SK-N-SH treated with all-trans-retinoic acid at 6 μM for 48 hours (cell line): ENCODE measurements around the gene NFATC3.

ENCODE experiments used
- ATAC-seq: fragments of 200-7000 bp; cut with Tn5 transposase; 3 replicates; pipeline ENCODE4 v1.9.1; 2020; ENCODE audit warnings: mild to moderate bottlenecking, moderate library complexity
- ARNTL ChIP-seq: fragments of 450-650 bp; formaldehyde crosslinking; IDR thresholded peaks from 2 replicates; pipeline ENCODE4 v1.5.0; 2020; ENCODE audit warnings: low read depth, mild to moderate bottlenecking, moderate library complexity, borderline replicate concordance
- BACH2 ChIP-seq: fragments of 250-450 bp; sonication (Bioruptor Pico); IDR thresholded peaks from 2 replicates; pipeline ENCODE4 v1.9.0; 2021; ENCODE audit warnings: mild to moderate bottlenecking, borderline replicate concordance
- ESRRG ChIP-seq: fragments of 250-450 bp; sonication (Bioruptor Pico); IDR thresholded peaks from 2 replicates; pipeline ENCODE4 v1.6.1; 2021; ENCODE audit warnings: mild to moderate bottlenecking
- GLIS3 ChIP-seq: fragments of 250-450 bp; sonication (Bioruptor Pico); IDR thresholded peaks from 2 replicates; pipeline ENCODE4 v1.5.0; 2020; ENCODE audit warnings: mild to moderate bottlenecking, moderate library complexity
- ISL1 ChIP-seq: fragments of 250-450 bp; sonication (Bioruptor Pico); IDR thresholded peaks from 2 replicates; pipeline ENCODE4 v2.1.2; 2022; ENCODE audit warnings: mild to moderate bottlenecking, moderate library complexity
- OSR1 ChIP-seq: fragments of 250-450 bp; sonication (Bioruptor Pico); IDR thresholded peaks from 2 replicates; pipeline ENCODE4 v1.8.0; 2022; ENCODE audit warnings: moderate library complexity, mild to moderate bottlenecking, inconsistent platforms
- PPARA ChIP-seq: fragments of 250-450 bp; sonication (Bioruptor Pico); IDR thresholded peaks from 2 replicates; pipeline ENCODE4 v1.5.0; 2020; ENCODE audit warnings: mild to moderate bottlenecking, borderline replicate concordance
- SNAI2 ChIP-seq: fragments of 250-450 bp; sonication (Bioruptor Pico); IDR thresholded peaks from 2 replicates; pipeline ENCODE4 v1.5.0; 2020; ENCODE audit warnings: mild to moderate bottlenecking, moderate library complexity
- TCF4 ChIP-seq: fragments of 250-450 bp; sonication (Bioruptor Pico); IDR thresholded peaks from 2 replicates; pipeline ENCODE4 v1.8.0; 2021; ENCODE audit warnings: mild to moderate bottlenecking, moderate library complexity, borderline replicate concordance
- TOX ChIP-seq: fragments of 250-450 bp; sonication (Bioruptor Pico); IDR thresholded peaks from 2 replicates; pipeline ENCODE4 v1.8.0; 2021; ENCODE audit warnings: mild to moderate bottlenecking, moderate library complexity, borderline replicate concordance
- ZC3H10 ChIP-seq: fragments of 250-450 bp; sonication (Bioruptor Pico); IDR thresholded peaks from 2 replicates; pipeline ENCODE4 v1.5.1; 2021; ENCODE audit warnings: mild to moderate bottlenecking, moderate library complexity
- ZFP30 ChIP-seq: fragments of 450-650 bp; formaldehyde crosslinking; IDR thresholded peaks from 2 replicates; pipeline ENCODE4 v1.5.0; 2022; ENCODE audit warnings: mild to moderate bottlenecking, moderate library complexity
- ZNF565 ChIP-seq: fragments of 450-650 bp; formaldehyde crosslinking; conservative IDR thresholded peaks from 2 replicates; pipeline ENCODE4 v1.5.0; 2020; ENCODE audit warnings: low read depth, mild to moderate bottlenecking, moderate library complexity
- ZNF70 ChIP-seq: fragments of 450-650 bp; formaldehyde crosslinking; IDR thresholded peaks from 2 replicates; pipeline ENCODE4 v1.5.0; 2020; ENCODE audit warnings: mild to moderate bottlenecking, moderate library complexity
- ZNF8 ChIP-seq: fragments of 450-650 bp; formaldehyde crosslinking; IDR thresholded peaks from 2 replicates; pipeline ENCODE4 v1.5.0; 2020; ENCODE audit warnings: mild to moderate bottlenecking, moderate library complexity
- TF ChIP-seq, protein P1 (sequence below): fragments of 250-450 bp; sonication (Bioruptor Pico); IDR thresholded peaks from 2 replicates; pipeline ENCODE4 v1.5.0; 2020; ENCODE audit warnings: mild to moderate bottlenecking, moderate library complexity
- TF ChIP-seq, protein P2 (sequence below): fragments of 250-450 bp; sonication (Bioruptor Pico); IDR thresholded peaks from 2 replicates; pipeline ENCODE4 v1.5.1; 2021; ENCODE audit warnings: mild to moderate bottlenecking, moderate library complexity
- TF ChIP-seq, protein P3 (sequence below): fragments of 250-450 bp; sonication (Bioruptor Pico); IDR thresholded peaks from 2 replicates; pipeline ENCODE4 v1.8.0; 2020; ENCODE audit warnings: mild to moderate bottlenecking, moderate library complexity, borderline replicate concordance
- TF ChIP-seq, protein P4 (sequence below): fragments of 250-450 bp; sonication (Bioruptor Pico); IDR thresholded peaks from 2 replicates; pipeline ENCODE4 v1.8.0; 2021; ENCODE audit warnings: low read depth, mild to moderate bottlenecking, moderate library complexity, borderline replicate concordance

The NFATC3 gene

DNA sequence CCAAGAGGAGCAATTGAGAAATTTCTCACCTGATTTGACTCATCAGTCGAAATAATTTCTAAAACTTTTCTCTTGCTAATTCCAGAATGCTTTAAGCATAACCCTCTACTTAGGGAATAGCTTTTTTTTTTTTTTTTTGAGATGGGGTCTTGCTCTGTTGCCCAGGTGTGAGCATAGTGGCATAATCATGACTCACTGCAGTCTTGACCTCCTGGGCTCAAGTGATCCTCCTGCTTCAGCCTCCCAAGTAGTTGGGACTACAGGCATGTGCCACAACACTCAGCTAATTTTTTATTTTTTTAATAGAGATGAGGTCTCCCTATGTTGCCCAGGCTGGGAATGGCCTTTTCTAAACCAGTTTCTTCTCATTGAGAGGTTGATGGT lies 13.7 kb upstream of the NFATC3 start:
- TF ChIP-seq, protein P1, sequence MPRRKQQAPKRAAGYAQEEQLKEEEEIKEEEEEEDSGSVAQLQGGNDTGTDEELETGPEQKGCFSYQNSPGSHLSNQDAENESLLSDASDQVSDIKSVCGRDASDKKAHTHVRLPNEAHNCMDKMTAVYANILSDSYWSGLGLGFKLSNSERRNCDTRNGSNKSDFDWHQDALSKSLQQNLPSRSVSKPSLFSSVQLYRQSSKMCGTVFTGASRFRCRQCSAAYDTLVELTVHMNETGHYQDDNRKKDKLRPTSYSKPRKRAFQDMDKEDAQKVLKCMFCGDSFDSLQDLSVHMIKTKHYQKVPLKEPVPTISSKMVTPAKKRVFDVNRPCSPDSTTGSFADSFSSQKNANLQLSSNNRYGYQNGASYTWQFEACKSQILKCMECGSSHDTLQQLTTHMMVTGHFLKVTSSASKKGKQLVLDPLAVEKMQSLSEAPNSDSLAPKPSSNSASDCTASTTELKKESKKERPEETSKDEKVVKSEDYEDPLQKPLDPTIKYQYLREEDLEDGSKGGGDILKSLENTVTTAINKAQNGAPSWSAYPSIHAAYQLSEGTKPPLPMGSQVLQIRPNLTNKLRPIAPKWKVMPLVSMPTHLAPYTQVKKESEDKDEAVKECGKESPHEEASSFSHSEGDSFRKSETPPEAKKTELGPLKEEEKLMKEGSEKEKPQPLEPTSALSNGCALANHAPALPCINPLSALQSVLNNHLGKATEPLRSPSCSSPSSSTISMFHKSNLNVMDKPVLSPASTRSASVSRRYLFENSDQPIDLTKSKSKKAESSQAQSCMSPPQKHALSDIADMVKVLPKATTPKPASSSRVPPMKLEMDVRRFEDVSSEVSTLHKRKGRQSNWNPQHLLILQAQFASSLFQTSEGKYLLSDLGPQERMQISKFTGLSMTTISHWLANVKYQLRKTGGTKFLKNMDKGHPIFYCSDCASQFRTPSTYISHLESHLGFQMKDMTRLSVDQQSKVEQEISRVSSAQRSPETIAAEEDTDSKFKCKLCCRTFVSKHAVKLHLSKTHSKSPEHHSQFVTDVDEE (CRISPR knock-in tag): no peak
- TF ChIP-seq, all 23 proteins: peak for 0
- ATAC-seq: no peak

DNA sequence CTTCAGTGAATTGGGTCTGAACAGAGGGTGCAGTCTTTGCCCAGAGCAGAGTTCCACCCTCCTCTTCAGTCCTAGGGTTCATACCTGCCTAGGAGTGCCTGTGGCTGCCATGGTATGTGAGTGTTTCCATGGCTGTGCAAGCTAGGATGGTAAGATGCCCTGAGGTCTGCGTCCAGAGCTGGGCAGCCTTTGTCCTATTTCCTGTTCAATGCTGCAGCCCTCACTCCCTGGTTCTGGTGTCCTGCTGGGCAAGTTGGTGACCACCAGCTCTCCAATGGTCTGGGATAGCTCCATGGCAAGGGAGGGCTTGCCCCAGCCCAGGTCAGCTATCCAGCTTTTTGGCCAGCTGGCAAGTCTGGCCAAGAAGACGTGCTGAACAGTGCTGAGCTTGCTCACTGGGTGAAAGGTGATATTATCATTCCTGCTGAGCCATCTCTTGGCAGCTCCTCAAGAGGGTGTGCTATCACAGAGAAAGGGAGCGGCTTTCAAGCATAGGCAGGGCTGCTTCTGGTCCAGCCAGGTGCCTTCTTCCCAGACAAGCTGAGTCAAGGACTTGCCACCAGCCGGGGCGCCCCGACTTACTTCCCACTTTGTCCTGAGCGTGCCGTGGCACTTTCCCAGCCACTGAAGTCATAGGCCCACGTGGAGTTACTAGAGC lies 13.0 kb upstream of the NFATC3 start:
- peak; percentile 97 for ATAC-seq
- TF ChIP-seq ZNF8 (no peak), GLIS3 (CRISPR knock-in tag) (no peak), TCF4 (no peak), ARNTL (CRISPR knock-in tag) (no peak), ZNF565 (CRISPR knock-in tag) (no peak), SNAI2 (CRISPR knock-in tag) (no peak), TOX (CRISPR knock-in tag) (no peak), BACH2 (CRISPR knock-in tag) (no peak), ZC3H10 (CRISPR knock-in tag) (no peak), ISL1 (no peak), ZNF70 (CRISPR knock-in tag) (no peak), OSR1 (CRISPR knock-in tag) (no peak), ESRRG (CRISPR knock-in tag) (no peak)
- TF ChIP-seq, protein P2, sequence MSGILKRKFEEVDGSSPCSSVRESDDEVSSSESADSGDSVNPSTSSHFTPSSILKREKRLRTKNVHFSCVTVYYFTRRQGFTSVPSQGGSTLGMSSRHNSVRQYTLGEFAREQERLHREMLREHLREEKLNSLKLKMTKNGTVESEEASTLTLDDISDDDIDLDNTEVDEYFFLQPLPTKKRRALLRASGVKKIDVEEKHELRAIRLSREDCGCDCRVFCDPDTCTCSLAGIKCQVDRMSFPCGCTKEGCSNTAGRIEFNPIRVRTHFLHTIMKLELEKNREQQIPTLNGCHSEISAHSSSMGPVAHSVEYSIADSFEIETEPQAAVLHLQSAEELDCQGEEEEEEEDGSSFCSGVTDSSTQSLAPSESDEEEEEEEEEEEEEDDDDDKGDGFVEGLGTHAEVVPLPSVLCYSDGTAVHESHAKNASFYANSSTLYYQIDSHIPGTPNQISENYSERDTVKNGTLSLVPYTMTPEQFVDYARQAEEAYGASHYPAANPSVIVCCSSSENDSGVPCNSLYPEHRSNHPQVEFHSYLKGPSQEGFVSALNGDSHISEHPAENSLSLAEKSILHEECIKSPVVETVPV (CRISPR knock-in tag): no peak
- TF ChIP-seq, protein P3, sequence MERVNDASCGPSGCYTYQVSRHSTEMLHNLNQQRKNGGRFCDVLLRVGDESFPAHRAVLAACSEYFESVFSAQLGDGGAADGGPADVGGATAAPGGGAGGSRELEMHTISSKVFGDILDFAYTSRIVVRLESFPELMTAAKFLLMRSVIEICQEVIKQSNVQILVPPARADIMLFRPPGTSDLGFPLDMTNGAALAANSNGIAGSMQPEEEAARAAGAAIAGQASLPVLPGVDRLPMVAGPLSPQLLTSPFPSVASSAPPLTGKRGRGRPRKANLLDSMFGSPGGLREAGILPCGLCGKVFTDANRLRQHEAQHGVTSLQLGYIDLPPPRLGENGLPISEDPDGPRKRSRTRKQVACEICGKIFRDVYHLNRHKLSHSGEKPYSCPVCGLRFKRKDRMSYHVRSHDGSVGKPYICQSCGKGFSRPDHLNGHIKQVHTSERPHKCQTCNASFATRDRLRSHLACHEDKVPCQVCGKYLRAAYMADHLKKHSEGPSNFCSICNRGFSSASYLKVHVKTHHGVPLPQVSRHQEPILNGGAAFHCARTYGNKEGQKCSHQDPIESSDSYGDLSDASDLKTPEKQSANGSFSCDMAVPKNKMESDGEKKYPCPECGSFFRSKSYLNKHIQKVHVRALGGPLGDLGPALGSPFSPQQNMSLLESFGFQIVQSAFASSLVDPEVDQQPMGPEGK (CRISPR knock-in tag): no peak
- TF ChIP-seq, protein P1 (CRISPR knock-in tag): no peak
- TF ChIP-seq, protein P4, sequence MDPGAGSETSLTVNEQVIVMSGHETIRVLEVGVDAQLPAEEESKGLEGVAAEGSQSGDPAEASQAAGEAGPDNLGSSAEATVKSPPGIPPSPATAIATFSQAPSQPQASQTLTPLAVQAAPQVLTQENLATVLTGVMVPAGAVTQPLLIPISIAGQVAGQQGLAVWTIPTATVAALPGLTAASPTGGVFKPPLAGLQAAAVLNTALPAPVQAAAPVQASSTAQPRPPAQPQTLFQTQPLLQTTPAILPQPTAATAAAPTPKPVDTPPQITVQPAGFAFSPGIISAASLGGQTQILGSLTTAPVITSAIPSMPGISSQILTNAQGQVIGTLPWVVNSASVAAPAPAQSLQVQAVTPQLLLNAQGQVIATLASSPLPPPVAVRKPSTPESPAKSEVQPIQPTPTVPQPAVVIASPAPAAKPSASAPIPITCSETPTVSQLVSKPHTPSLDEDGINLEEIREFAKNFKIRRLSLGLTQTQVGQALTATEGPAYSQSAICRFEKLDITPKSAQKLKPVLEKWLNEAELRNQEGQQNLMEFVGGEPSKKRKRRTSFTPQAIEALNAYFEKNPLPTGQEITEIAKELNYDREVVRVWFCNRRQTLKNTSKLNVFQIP (CRISPR knock-in tag): no peak

DNA sequence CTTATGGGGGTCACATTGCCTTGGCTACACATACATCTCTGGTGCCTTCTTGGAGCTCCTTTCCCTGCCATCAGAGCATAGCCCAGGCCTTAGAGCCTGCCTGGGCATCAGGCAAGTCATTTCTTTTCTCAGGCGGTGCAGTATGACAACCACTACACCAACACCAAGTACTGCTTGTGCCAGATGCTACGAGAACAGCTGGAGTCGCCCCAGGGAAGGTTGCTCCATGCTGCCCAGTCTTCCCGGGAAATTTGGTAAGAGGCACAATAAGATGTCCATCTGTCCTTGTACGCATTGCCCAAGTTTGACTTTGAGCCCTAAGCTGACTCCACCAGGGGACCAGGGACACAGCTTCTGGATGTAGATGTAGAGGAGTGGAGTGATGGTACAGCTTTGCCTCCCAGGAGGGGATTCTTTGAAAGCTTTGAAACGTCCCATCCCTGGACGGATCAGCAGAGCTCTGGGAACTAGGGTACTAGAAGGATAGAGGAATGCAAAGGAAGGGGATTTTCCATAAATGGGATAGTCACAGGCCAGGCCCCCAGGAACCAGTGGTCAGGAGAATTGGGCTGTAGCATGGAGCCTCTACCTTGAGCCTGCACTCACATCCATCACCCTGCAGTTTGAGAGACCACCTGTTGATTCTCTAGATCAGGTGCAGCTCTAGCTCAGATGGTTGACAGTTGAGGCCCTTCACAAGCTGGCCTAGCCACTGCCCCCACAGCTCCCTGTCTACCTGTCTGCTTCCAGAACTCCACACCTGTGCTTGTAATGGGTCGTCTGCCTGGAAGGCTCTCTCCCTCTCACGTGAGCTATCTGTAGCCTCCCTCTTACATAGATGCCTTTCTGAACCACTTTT lies 11.0 kb upstream of the NFATC3 start:
- ATAC-seq: no peak
- TF ChIP-seq ZNF70 (CRISPR knock-in tag): no peak
- TF ChIP-seq, protein P3 (CRISPR knock-in tag): no peak
- no peak for TF ChIP-seq ISL1
- no peak for TF ChIP-seq SNAI2 (CRISPR knock-in tag)
- TF ChIP-seq, protein P4 (CRISPR knock-in tag): no peak
- no peak for TF ChIP-seq PPARA (CRISPR knock-in tag)
- TF ChIP-seq, protein P2 (CRISPR knock-in tag): no peak
- TF ChIP-seq ZNF565 (CRISPR knock-in tag): no peak
- no peak for TF ChIP-seq ZFP30
- TF ChIP-seq ZC3H10 (CRISPR knock-in tag): no peak
